ENCODE measurements around the gene RCBTB2. TPM values are rescaled to one million over a fixed set of nuclear protein-coding genes. Genes with fewer than 3 reads are reported as not detected.

RCBTB2 gene
- total RNA-seq, 2 experiments from 2014 or later = 1.6 to 2.2 TPM

GRCh38 chr13:48477191-48477855 lies 55.6 kb downstream of the RCBTB2 start:
- Mint-ChIP-seq H3K27me3 (no peaks in the 10 kb centered on the region), H3K36me3 (ENCODE audit: low read depth) (peaks cover 15% of the 10 kb centered on the region), H3K27ac (no peak overlapping the region), H3K4me1 (ENCODE audit: low read depth) (no peaks in the 10 kb centered on the region), H3K9me3 (no peaks in the 10 kb centered on the region), H3K4me3 (no peak overlapping the region)
- intact Hi-C loops (cut with micrococcal nuclease) = no loop called here
- ATAC-seq (no peak), DNase-seq (no peak)
- POLR2A ChIA-PET = no interaction called here
- TF ChIP-seq CTCF (IDR thresholded peaks at IDR 0.05) = no peak
- CTCF ChIA-PET = interaction anchor here (1.3 to 1.4 kb wide), 2 partner anchors 8 to 143 kb away, joined by 4 to 5 read pairs; no protein-coding TSS in a partner anchor

GRCh38 chr13:48476686-48477085 lies 56.2 kb downstream of the RCBTB2 start:
- H3K4me3 Mint-ChIP-seq = no peak overlapping the region
- no peaks in the 10 kb centered on the region for H3K4me1 Mint-ChIP-seq (ENCODE audit: low read depth)
- ATAC-seq = no peak
- intact Hi-C loops (cut with micrococcal nuclease) = no loop called here
- peaks cover 18% of the 10 kb centered on the region for H3K36me3 Mint-ChIP-seq (ENCODE audit: low read depth)
- no peak for DNase-seq
- no peaks in the 10 kb centered on the region for H3K9me3 Mint-ChIP-seq
- ChIA-PET CTCF (interaction anchor here (1.3 to 1.4 kb wide), 2 partner anchors 9 to 143 kb away, joined by 4 to 5 read pairs; no protein-coding TSS in a partner anchor), POLR2A (no interaction called here)
- H3K27ac Mint-ChIP-seq = no peak overlapping the region
- no peak for TF ChIP-seq CTCF (IDR thresholded peaks at IDR 0.05)
- H3K27me3 Mint-ChIP-seq = no peaks in the 10 kb centered on the region

- CTCF ChIA-PET = interaction anchor here (0.9 to 1.5 kb wide), 4 partner anchors 9 to 142 kb away, joined by 3 to 5 read pairs (median 4); no protein-coding TSS in a partner anchor
- H3K27me3 Mint-ChIP-seq = no peaks in the 10 kb centered on the region
- H3K9me3 Mint-ChIP-seq = no peaks in the 10 kb centered on the region
- no peak for DNase-seq
- no peak for TF ChIP-seq CTCF (IDR thresholded peaks at IDR 0.05)
- no peak for ATAC-seq
- H3K27ac Mint-ChIP-seq = no peak overlapping the region
- POLR2A ChIA-PET = no interaction called here
- peaks cover 20% of the 10 kb centered on the region for H3K36me3 Mint-ChIP-seq (ENCODE audit: low read depth)
- no peak overlapping the region for H3K4me3 Mint-ChIP-seq
- intact Hi-C loops (cut with micrococcal nuclease) = no loop called here
- H3K4me1 Mint-ChIP-seq (ENCODE audit: low read depth) = no peaks in the 10 kb centered on the region
These were observed 56.7 kb downstream of the RCBTB2 start for GRCh38 chr13:48476215-48476614.

DNA sequence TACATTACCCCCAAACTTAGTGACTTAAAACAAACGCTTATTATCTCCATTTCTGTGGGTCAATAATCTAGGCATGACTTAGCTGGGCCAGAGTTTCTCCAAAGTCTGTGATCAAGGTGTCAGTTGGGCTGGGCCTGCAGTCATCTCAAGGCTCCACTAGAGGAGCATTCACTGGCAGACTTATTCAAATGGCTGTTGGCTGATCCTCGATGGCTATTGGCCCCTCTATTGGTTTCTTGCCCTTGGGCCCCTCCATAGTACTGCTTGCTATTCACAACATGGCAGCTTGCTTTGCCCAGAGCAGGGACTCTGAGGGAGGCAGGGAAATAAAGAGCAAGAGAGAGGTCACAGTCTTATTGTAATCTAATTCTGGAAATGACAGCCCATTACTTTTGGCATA lies 57.6 kb downstream of the RCBTB2 start:
- ATAC-seq (no peak), DNase-seq (no peak)
- Mint-ChIP-seq H3K4me1 (ENCODE audit: low read depth) (no peaks in the 10 kb centered on the region), H3K27me3 (no peaks in the 10 kb centered on the region), H3K36me3 (ENCODE audit: low read depth) (peaks cover 20% of the 10 kb centered on the region), H3K4me3 (no peak overlapping the region), H3K9me3 (no peaks in the 10 kb centered on the region), H3K27ac (no peak overlapping the region)
- ChIA-PET POLR2A (no interaction called here), CTCF (interaction anchor here (0.9 to 1.6 kb wide), 4 partner anchors 13 to 141 kb away, joined by 3 to 5 read pairs (median 4); no protein-coding TSS in a partner anchor)
- TF ChIP-seq CTCF (IDR thresholded peaks at IDR 0.05) = no peak
- intact Hi-C loops (cut with micrococcal nuclease) = no loop called here

GRCh38 chr13:48457578-48458242 lies 75.2 kb downstream of the RCBTB2 start:
- no peak for DNase-seq
- intact Hi-C loops (cut with micrococcal nuclease) = no loop called here
- ChIA-PET POLR2A (no interaction called here), CTCF (no interaction called here)
- peaks cover 6% of the 10 kb centered on the region for H3K4me1 Mint-ChIP-seq (ENCODE audit: low read depth)
- peaks cover 38% of the 10 kb centered on the region for H3K36me3 Mint-ChIP-seq (ENCODE audit: low read depth)
- H3K27me3 Mint-ChIP-seq = no peaks in the 10 kb centered on the region
- ATAC-seq = no peak
- no peaks in the 10 kb centered on the region for H3K9me3 Mint-ChIP-seq
- H3K4me3 Mint-ChIP-seq = no peak overlapping the region
- no peak overlapping the region for H3K27ac Mint-ChIP-seq
- no peak for TF ChIP-seq CTCF (IDR thresholded peaks at IDR 0.05)

All from activated CD8-positive, alpha-beta T cell treated with anti-CD3 and anti-CD28 coated beads for 36 hours (primary cell).